ENCODE results near the gene B4GALNT3.

- no peak for TF ChIP-seq YY1 (IDR thresholded peaks at IDR 0.05; ENCODE audit: insufficient read depth, insufficient read length)
- no peak for TF ChIP-seq ZNF274 (IDR thresholded peaks at IDR 0.05; ENCODE audit: low read depth, low read length)
Observed at GRCh38 chr12:563250-563781, 103.6 kb downstream of the B4GALNT3 start.

Data from NT2/D1 (cell line).